Activated B cell treated with CpG ODN at 0.5 μM for 24 hours (primary cell): ENCODE results near the gene AAMP. TPM values are rescaled to one million over a fixed set of nuclear protein-coding genes. Genes with fewer than 3 reads are reported as not detected.
A peak's percentile ranks its signal among the peaks of the same experiment; 100 is the strongest.

ENCODE experiments used
- ATAC-seq: fragments of 200-7000 bp; cut with Tn5 transposase; one replicate; pipeline ENCODE4 v1.10.0; 2021; ENCODE audit warnings: low read depth, mild to moderate bottlenecking, moderate library complexity
- CTCF ChIA-PET: fragments of 350-600 bp; sonication (Branson Sonifier 250); formaldehyde crosslinking; loops from one replicate; lab custom pipeline; 2021; ENCODE audit warnings: antibody characterized with exemption; lab: Charles Lee
- POLR2A ChIA-PET: fragments of 350-600 bp; sonication (Branson Sonifier 250); formaldehyde crosslinking; loops from one replicate; lab custom pipeline; 2021; ENCODE audit warnings: antibody characterized with exemption; lab: Charles Lee
- DNase-seq: peaks from one replicate; pipeline ENCODE4 v3.0.0; 2022
- H3K27ac Mint-ChIP-seq: one replicate; pipeline ENCODE4 v1.8.0; 2020; ENCODE audit warnings: mixed read lengths
- H3K27me3 Mint-ChIP-seq: one replicate; pipeline ENCODE4 v1.8.0; 2021; ENCODE audit warnings: mixed read lengths
- H3K36me3 Mint-ChIP-seq: one replicate; pipeline ENCODE4 v1.8.0; 2021; ENCODE audit warnings: low read depth, mixed read lengths
- H3K4me1 Mint-ChIP-seq: one replicate; pipeline ENCODE4 v1.8.0; 2021; ENCODE audit warnings: mixed read lengths
- H3K4me3 Mint-ChIP-seq: one replicate; pipeline ENCODE4 v1.8.0; 2020; ENCODE audit warnings: mild to moderate bottlenecking, mixed read lengths
- H3K9me3 Mint-ChIP-seq: one replicate; pipeline ENCODE4 v1.8.0; 2020; ENCODE audit warnings: mixed read lengths
- CTCF ChIP-seq: fragments of 200-600 bp; IDR thresholded peaks from one replicate; pipeline ENCODE4 v1.8.0; 2022; ENCODE audit warnings: antibody characterized with exemption, mild to moderate bottlenecking
- intact Hi-C: fragments of 100-400 bp; cut with micrococcal nuclease; formaldehyde crosslinking; loops from one replicate; pipeline ENCODE4 v1.15.1; 2024
- total RNA-seq: library from RNA; stranded (reverse); gene quantifications from 2 replicates; pipeline ENCODE4 v1.2.3, GENCODE V29; 2022

Gene AAMP
- total RNA-seq, 1 donor from 2014 or later: 63.4 TPM

- no peaks in the 10 kb centered on the region for H3K27me3 Mint-ChIP-seq
- H3K4me3 Mint-ChIP-seq: no peak overlapping the region
- intact Hi-C loops: no loop called here
- CTCF ChIA-PET: interaction anchor here (0.9 kb wide), 1 partner anchor 18 kb away, joined by 3 read pairs; no protein-coding TSS in a partner anchor
- peaks cover 64% of the 10 kb centered on the region for H3K36me3 Mint-ChIP-seq
- peak overlapping the region; percentile 92 for H3K27ac Mint-ChIP-seq
- H3K4me1 Mint-ChIP-seq: peaks cover 51% of the 10 kb centered on the region
- no peaks in the 10 kb centered on the region for H3K9me3 Mint-ChIP-seq
- ATAC-seq (no peak), DNase-seq (no peak)
- TF ChIP-seq CTCF: no peak
- POLR2A ChIA-PET: interaction anchor here (3.5 to 8.4 kb wide), 2 partner anchors 26 to 37 kb away, joined by 31 to 94 read pairs; partner anchors contain the start of gene ARPC2
These were observed 14.5 kb downstream of the AAMP start for GRCh38 chr2:218255446-218255845.

- ATAC-seq (no peak), DNase-seq (no peak)
- Mint-ChIP-seq H3K27me3 (no peaks in the 10 kb centered on the region), H3K4me3 (no peak overlapping the region), H3K4me1 (peaks cover 30% of the 10 kb centered on the region), H3K36me3 (peaks cover 84% of the 10 kb centered on the region), H3K9me3 (no peaks in the 10 kb centered on the region), H3K27ac (no peak overlapping the region)
- intact Hi-C loops: no loop called here
- TF ChIP-seq CTCF: no peak
- ChIA-PET POLR2A (interaction anchor here (0.7 kb wide), 3 partner anchors 22 to 34 kb away, joined by 3 to 6 read pairs (median 4); no protein-coding TSS in a partner anchor), CTCF (interaction anchor here (1.0 to 1.5 kb wide), 3 partner anchors 18 to 85 kb away, joined by 3 to 5 read pairs (median 4); no protein-coding TSS in a partner anchor)
These were observed 16.7 kb downstream of the AAMP start for GRCh38 chr2:218253232-218253625.

- Mint-ChIP-seq H3K4me3 (no peak overlapping the region), H3K27ac (no peak overlapping the region), H3K4me1 (peaks cover 27% of the 10 kb centered on the region), H3K27me3 (no peaks in the 10 kb centered on the region), H3K9me3 (no peaks in the 10 kb centered on the region), H3K36me3 (peaks cover 88% of the 10 kb centered on the region)
- TF ChIP-seq CTCF: no peak
- no peak for DNase-seq
- no peak for ATAC-seq
- intact Hi-C loops: no loop called here
- ChIA-PET CTCF (interaction anchor here (1.0 to 1.5 kb wide), 3 partner anchors 19 to 84 kb away, joined by 3 to 5 read pairs (median 4); no protein-coding TSS in a partner anchor), POLR2A (interaction anchor here (0.5 to 1.0 kb wide), 2 partner anchors 15 to 34 kb away, joined by 3 to 4 read pairs; no protein-coding TSS in a partner anchor)
These were observed 17.3 kb downstream of the AAMP start for GRCh38 chr2:218252509-218253231.

GRCh38 chr2:218249691-218250090 lies 20.2 kb downstream of the AAMP start:
- Mint-ChIP-seq H3K27me3 (no peaks in the 10 kb centered on the region), H3K4me3 (no peak overlapping the region), H3K36me3 (peaks cover 97% of the 10 kb centered on the region), H3K9me3 (no peaks in the 10 kb centered on the region), H3K4me1 (peaks cover under 1% of the 10 kb centered on the region), H3K27ac (no peak overlapping the region)
- ChIA-PET CTCF (no interaction called here), POLR2A (interaction anchor here (1.2 kb wide), 1 partner anchor 27 kb away, joined by 3 read pairs; no protein-coding TSS in a partner anchor)
- intact Hi-C loops: no loop called here
- DNase-seq: no peak
- no peak for ATAC-seq
- no peak for TF ChIP-seq CTCF

- intact Hi-C loops: loop anchor here (2.0 kb wide), 1 partner anchor 16 kb away; no protein-coding TSS in a partner anchor
- H3K27me3 Mint-ChIP-seq: no peaks in the 10 kb centered on the region
- DNase-seq (no peak), ATAC-seq (no peak)
- TF ChIP-seq CTCF: no peak
- CTCF ChIA-PET: no interaction called here
- peak overlapping the region; percentile 18 for H3K27ac Mint-ChIP-seq
- H3K9me3 Mint-ChIP-seq: no peaks in the 10 kb centered on the region
- POLR2A ChIA-PET: interaction anchor here (0.9 kb wide), 1 partner anchor 10 kb away, joined by 3 read pairs; no protein-coding TSS in a partner anchor
- no peaks in the 10 kb centered on the region for H3K4me1 Mint-ChIP-seq
- no peak overlapping the region for H3K4me3 Mint-ChIP-seq
- peaks cover 98% of the 10 kb centered on the region for H3K36me3 Mint-ChIP-seq
These were observed 24.7 kb downstream of the AAMP start for GRCh38 chr2:218245214-218245613.
